ENCODE results near the gene TUBB3. TPM values are rescaled to one million over a fixed set of nuclear protein-coding genes. Genes with fewer than 3 reads are reported as not detected.
A peak's percentile ranks its signal among the peaks of the same experiment; 100 is the strongest.
"Not testable (repeated sequence)": the region's sequence is repeated elsewhere in the genome, so short reads cannot be mapped to it uniquely, and the experiment has no call there.

TUBB3 gene
- total RNA-seq (10 to 100 TPM in 3 of 4 donors, 1 to 10 TPM in 1; 9.2 to 35.0 (median 27.8) TPM), polyA plus RNA-seq (10 to 100 TPM in 1 of 3 donors, 1 to 10 TPM in 1, under 1 TPM in 1; 0.46 to 23.5 (median 1.8) TPM)

GRCh38 chr16:89922884-89923639, at the start of gene TUBB3:
Gene TUBB3 (plus strand): TSS chr16:89923342. CDS start chr16:89923402, 60 bp downstream.
- H3K4me3 ChIP-seq, result peak within 1 kb of the TSS; percentile 45 to 63 (median 57)
- TF ChIP-seq POLR2A (IDR thresholded peaks at IDR 0.05) (no peak), POLR2AphosphoS5 (IDR thresholded peaks at IDR 0.05) (peak in 3 of 4 donors; percentile 26 to 60 (median 27))
- DNase-seq, result no peak
- H3K27ac ChIP-seq, result peak within 1 kb of the TSS; percentile 62 to 98 (median 84)
- H3K27me3 ChIP-seq, result peaks cover 9 to 46% (median 30%) of the 10 kb centered on the region in 3 donors
- no peaks in the 10 kb centered on the region for H3K36me3 ChIP-seq
- peaks cover 0 to 71% (median 61%) of the 10 kb centered on the region in 4 donors for H3K4me1 ChIP-seq
- H3K9me3 ChIP-seq, result no peaks in the 10 kb centered on the region
- 1% methylated on average over 88 of the region's 88 CpGs for WGBS, 2 donors
- intact Hi-C loops (cut with DNase I), result no loop called here

- Histone ChIP-seq H3K4me3 (peak overlapping the region; percentile 84 to 95 (median 91)), H3K36me3 (peaks cover 0 to 18% (median 6%) of the 10 kb centered on the region in 4 donors), H3K9me3 (no peaks in the 10 kb centered on the region), H3K4me1 (peaks cover 0 to 28% (median 22%) of the 10 kb centered on the region in 4 donors), H3K27ac (peak overlapping the region; percentile 99 to 100 (median 100)), H3K27me3 (no peaks in the 10 kb centered on the region)
- peak in 1 of 4 donors; percentile 26 for TF ChIP-seq POLR2AphosphoS5 (IDR thresholded peaks at IDR 0.05)
- TF ChIP-seq EP300 (IDR thresholded peaks at IDR 0.05), result peak in 1 of 4 donors; percentile 72
- TF ChIP-seq, protein P1, sequence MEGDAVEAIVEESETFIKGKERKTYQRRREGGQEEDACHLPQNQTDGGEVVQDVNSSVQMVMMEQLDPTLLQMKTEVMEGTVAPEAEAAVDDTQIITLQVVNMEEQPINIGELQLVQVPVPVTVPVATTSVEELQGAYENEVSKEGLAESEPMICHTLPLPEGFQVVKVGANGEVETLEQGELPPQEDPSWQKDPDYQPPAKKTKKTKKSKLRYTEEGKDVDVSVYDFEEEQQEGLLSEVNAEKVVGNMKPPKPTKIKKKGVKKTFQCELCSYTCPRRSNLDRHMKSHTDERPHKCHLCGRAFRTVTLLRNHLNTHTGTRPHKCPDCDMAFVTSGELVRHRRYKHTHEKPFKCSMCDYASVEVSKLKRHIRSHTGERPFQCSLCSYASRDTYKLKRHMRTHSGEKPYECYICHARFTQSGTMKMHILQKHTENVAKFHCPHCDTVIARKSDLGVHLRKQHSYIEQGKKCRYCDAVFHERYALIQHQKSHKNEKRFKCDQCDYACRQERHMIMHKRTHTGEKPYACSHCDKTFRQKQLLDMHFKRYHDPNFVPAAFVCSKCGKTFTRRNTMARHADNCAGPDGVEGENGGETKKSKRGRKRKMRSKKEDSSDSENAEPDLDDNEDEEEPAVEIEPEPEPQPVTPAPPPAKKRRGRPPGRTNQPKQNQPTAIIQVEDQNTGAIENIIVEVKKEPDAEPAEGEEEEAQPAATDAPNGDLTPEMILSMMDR (IDR thresholded peaks at IDR 0.05), result no peak
- intact Hi-C loops (cut with DNase I), result loop anchor here (5.0 kb wide), 2 partner anchors 57 to 187 kb away; partner anchors contain the start of genes CDK10 and FANCA
- DNase-seq, result peak; percentile 98
- WGBS, 2 donors, result 4 to 5% methylated on average over 61 of the region's 61 CpGs
Measured at GRCh38 chr16:89873972-89874689, 49.0 kb upstream of the TUBB3 start.

DNA sequence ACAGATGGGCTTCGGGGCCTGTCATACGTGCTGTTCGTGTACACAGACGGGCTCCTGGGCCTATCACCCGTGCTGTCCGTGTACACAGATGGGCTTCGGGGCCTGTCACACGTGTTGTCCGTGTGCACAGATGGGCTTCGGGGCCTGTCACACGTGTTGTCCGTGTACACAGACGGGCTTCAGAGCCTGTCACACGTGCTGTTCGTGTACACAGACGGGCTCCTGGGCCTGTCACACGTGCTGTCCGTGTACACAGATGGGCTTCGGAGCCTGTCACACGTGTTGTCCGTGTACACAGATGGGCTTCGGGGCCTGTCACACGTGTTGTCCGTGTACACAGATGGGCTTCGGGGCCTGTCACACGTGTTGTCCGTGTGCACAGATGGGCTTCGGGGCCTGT, 44.0 kb upstream of the TUBB3 start:
- H3K9me3 ChIP-seq; intact Hi-C loops (cut with DNase I); DNase-seq; H3K27me3 ChIP-seq; H3K4me3 ChIP-seq; H3K27ac ChIP-seq: not testable (repeated sequence)
- Histone ChIP-seq H3K4me1 (peaks cover 0 to 18% (median 12%) of the 10 kb centered on the region in 4 donors), H3K36me3 (peaks cover 11 to 64% (median 29%) of the 10 kb centered on the region in 4 donors)
- 97% methylated on average over 28 of the region's 28 CpGs for WGBS, 2 donors

GRCh38 chr16:89880477-89881367, 42.4 kb upstream of the TUBB3 start:
- Histone ChIP-seq H3K9me3 (no peaks in the 10 kb centered on the region), H3K27me3 (no peaks in the 10 kb centered on the region), H3K4me1 (peaks cover 0 to 7% (median 1%) of the 10 kb centered on the region in 4 donors), H3K27ac (no peak overlapping the region), H3K36me3 (peaks cover 15 to 80% (median 41%) of the 10 kb centered on the region in 4 donors), H3K4me3 (no peak overlapping the region)
- TF ChIP-seq, protein P1 (IDR thresholded peaks at IDR 0.05), result no peak
- TF ChIP-seq EP300 (IDR thresholded peaks at IDR 0.05) (no peak), POLR2A (IDR thresholded peaks at IDR 0.05) (no peak), POLR2AphosphoS5 (IDR thresholded peaks at IDR 0.05) (no peak)
- no peak for DNase-seq
- WGBS, 2 donors, result 89 to 90% methylated on average over 18 of the region's 18 CpGs
- intact Hi-C loops (cut with DNase I), result no loop called here

- H3K9me3 ChIP-seq, result no peaks in the 10 kb centered on the region
- DNase-seq, result no peak
- 92 to 95% methylated on average over 6 of the region's 6 CpGs for WGBS, 2 donors
- no peak overlapping the region for H3K4me3 ChIP-seq
- peaks cover 0 to 2% (median under 1%) of the 10 kb centered on the region in 4 donors for H3K4me1 ChIP-seq
- H3K36me3 ChIP-seq, result peaks cover 15 to 80% (median 47%) of the 10 kb centered on the region in 4 donors
- intact Hi-C loops (cut with DNase I), result no loop called here
- H3K27ac ChIP-seq, result no peak overlapping the region
- TF ChIP-seq EP300 (IDR thresholded peaks at IDR 0.05) (no peak), POLR2AphosphoS5 (IDR thresholded peaks at IDR 0.05) (no peak), POLR2A (IDR thresholded peaks at IDR 0.05) (no peak)
- TF ChIP-seq, protein P1 (IDR thresholded peaks at IDR 0.05), result no peak
- H3K27me3 ChIP-seq, result no peaks in the 10 kb centered on the region
Measured at GRCh38 chr16:89881368-89881730, 41.8 kb upstream of the TUBB3 start.
